Adrenal gland (tissue), 12 donors: Measurements from ENCODE around the gene PPP1R14D. TPM values are rescaled to one million over a fixed set of nuclear protein-coding genes. Genes with fewer than 3 reads are reported as not detected.
A peak's percentile ranks its signal among the peaks of the same experiment; 100 is the strongest.

ENCODE experiments used
- DNase-seq, 7 donors: peaks; one replicate each; pipeline ENCODE4 v3.0.0-alpha.2; 2019 to 2020
- H3K27ac ChIP-seq, 5 donors: fragments of 200-600 bp; sonication (generic) in 4 of 5; 1 replicate in 3 of 5; 2 replicates in 2 of 5; pipeline versions ENCODE4 v1.5.1 to v1.8.0; 2016 to 2020; ENCODE audit warnings: mild to moderate bottlenecking in 1 of 5
- H3K27me3 ChIP-seq: fragments of 200-600 bp; 2 replicates; pipeline ENCODE4 v1.8.0; 2021
- H3K36me3 ChIP-seq, 2 donors: fragments of 200-600 bp; replicated peaks in 1 of 2; 1 replicate in 1 of 2; 2 replicates in 1 of 2; pipeline versions ENCODE4 v1.5.1 to v1.8.0; 2018 to 2022
- H3K4me1 ChIP-seq, 2 donors: fragments of 200-600 bp; replicated peaks in 1 of 2; 1 replicate in 1 of 2; 2 replicates in 1 of 2; pipeline versions ENCODE4 v1.5.1 to v1.8.0; 2018 to 2021
- H3K4me3 ChIP-seq, 4 donors: fragments of 200-600 bp; sonication (generic) in 3 of 4; one replicate each; pipeline ENCODE4 v1.5.1; 2016 to 2018
- H3K9me3 ChIP-seq, 3 donors: fragments of 200-600 bp; sonication (generic) in 1 of 3; replicated peaks in 1 of 3; 1 replicate in 2 of 3; 2 replicates in 1 of 3; pipeline versions ENCODE4 v1.5.1 to v1.8.0; 2016 to 2021
- CTCF ChIP-seq, 6 experiments: fragments of 450-650 bp in 4 of 6; fragments of 200-600 bp in 2 of 6; sonication (generic) in 1 of 6; IDR thresholded peaks; 1 replicate in 5 of 6; 2 replicates in 1 of 6; pipeline versions ENCODE4 v1.5.1 to v1.8.0; 2016 to 2021; ENCODE audit warnings: antibody characterized with exemption in 6 of 6, mild to moderate bottlenecking in 2 of 6, moderate library complexity in 1 of 6
- POLR2A ChIP-seq, 2 donors: fragments of 450-650 bp; IDR thresholded peaks; one replicate each; pipeline ENCODE4 v1.6.1; 2017; ENCODE audit warnings: antibody characterized with exemption in 2 of 2, mild to moderate bottlenecking in 2 of 2, moderate library complexity in 1 of 2
- WGBS, 4 donors: extraction: QIAGEN DNeasy Blood & Tissue Kit in 2 of 4; methylation state at CpG; one replicate each; pipeline versions ENCODE4 v1.1.5 to v1.1.7; 2013 to 2017; 5-methylcytosine and 5-hydroxymethylcytosine counted together
- intact Hi-C, 2 donors: fragments of 100-400 bp; cut with DNase I; formaldehyde crosslinking; loops; one replicate each; pipeline versions ENCODE4 v1.14.1 to v1.15.0; 2022 to 2023
- polyA plus RNA-seq, 3 donors: library from polyadenylated mRNA; stranded (reverse); fragments of 200-250 nt in 2 of 3; fragments of 350-450 nt in 1 of 3; fragmentation: Illumina TruSeq in 1 of 3; extraction: RNeasy Lipid Tissue Mini Kit (QIAGEN cat#74804) in 1 of 3; gene quantifications; one replicate each; pipeline ENCODE4 v1.2.3, GENCODE V29; 2013 to 2014
- total RNA-seq, 9 donors: library from RNA; depleted of rRNA in 4 of 9; stranded (reverse); fragments of >200 nt in 4 of 9; fragments of 120-200 nt in 1 of 9; fragmentation: NEBNext Ultra II Directional in 1 of 9; extraction: Animal tissue kit (Norgen Biotek cat#: 25700) in 1 of 9; gene quantifications; one replicate each; pipeline versions ENCODE4 v1.1.0 to v1.2.4, GENCODE V29; 2013 to 2023
- donor health status: healthy with polysubstance abuse.
- donor health status: Bipolar disorder and iron deficiency.
- donor health status: DM: yes; HTN: yes; CAD: no.
- donor health status: DM: no; HTN: no; CAD: no.
- donor health status: DM: no; HTN: no; CAD: no.
- donor health status: DM: yes; HTN: yes; CAD: no.

PPP1R14D gene
- total and polyA plus RNA-seq, 12 donors = not detected

- WGBS, 4 donors = 79 to 97% (median 96%) methylated on average over 3 of the region's 3 CpGs
- no peak overlapping the region for H3K27ac ChIP-seq
- H3K27me3 ChIP-seq = no peaks in the 10 kb centered on the region
- H3K4me1 ChIP-seq = peaks cover 4 to 38% of the 10 kb centered on the region in 2 donors
- no peak for TF ChIP-seq CTCF (IDR thresholded peaks at IDR 0.05)
- DNase-seq = no peak
- H3K36me3 ChIP-seq = no peaks in the 10 kb centered on the region
- no peaks in the 10 kb centered on the region for H3K9me3 ChIP-seq
- no peak overlapping the region for H3K4me3 ChIP-seq
- intact Hi-C loops = no loop called here
Measured at GRCh38 chr15:40792394-40792793, 36.1 kb downstream of the PPP1R14D start.

GRCh38 chr15:40790718-40791117 is 37.8 kb downstream of the PPP1R14D start:
- intact Hi-C loops = no loop called here
- Histone ChIP-seq H3K4me1 (peaks cover 4 to 27% of the 10 kb centered on the region in 2 donors), H3K9me3 (no peaks in the 10 kb centered on the region), H3K27me3 (no peaks in the 10 kb centered on the region), H3K4me3 (no peak overlapping the region), H3K27ac (peak overlapping the region in 3 of 5 donors; percentile 53 to 63 (median 53)), H3K36me3 (no peaks in the 10 kb centered on the region)
- TF ChIP-seq POLR2A (IDR thresholded peaks at IDR 0.05) (no peak), CTCF (IDR thresholded peaks at IDR 0.05) (no peak)
- WGBS, 4 donors = 44 to 55% (median 51%) methylated on average over 3 of the region's 3 CpGs
- peak in 2 of 7 donors; percentile 35 to 53 for DNase-seq

- H3K27ac ChIP-seq = peak overlapping the region in 3 of 5 donors; percentile 26 to 53 (median 53)
- H3K4me1 ChIP-seq = peaks cover 4 to 26% of the 10 kb centered on the region in 2 donors
- H3K4me3 ChIP-seq = no peak overlapping the region
- no peak for TF ChIP-seq POLR2A (IDR thresholded peaks at IDR 0.05)
- TF ChIP-seq CTCF (IDR thresholded peaks at IDR 0.05) = no peak
- no peaks in the 10 kb centered on the region for H3K36me3 ChIP-seq
- no peaks in the 10 kb centered on the region for H3K27me3 ChIP-seq
- WGBS, 4 donors = 94 to 98% (median 97%) methylated on average over 8 of the region's 8 CpGs
- DNase-seq = no peak
- no peaks in the 10 kb centered on the region for H3K9me3 ChIP-seq
- intact Hi-C loops = loop anchor here in 1 of 2 donors (10.0 kb wide), 1 partner anchor 105 kb away; the partner anchor contains the start of gene VPS18
Measured at GRCh38 chr15:40789999-40790398, 38.5 kb downstream of the PPP1R14D start.

- DNase-seq = no peak
- Histone ChIP-seq H3K27me3 (no peaks in the 10 kb centered on the region), H3K36me3 (no peaks in the 10 kb centered on the region), H3K9me3 (no peaks in the 10 kb centered on the region), H3K27ac (no peak overlapping the region), H3K4me3 (no peak overlapping the region), H3K4me1 (peaks cover 4 to 25% of the 10 kb centered on the region in 2 donors)
- intact Hi-C loops = loop anchor here in 1 of 2 donors (10.0 kb wide), 1 partner anchor 106 kb away; the partner anchor contains the start of gene VPS18
- WGBS, 4 donors = 79 to 90% (median 83%) methylated on average over 5 of the region's 5 CpGs
- no peak for TF ChIP-seq CTCF (IDR thresholded peaks at IDR 0.05)
- no peak for TF ChIP-seq POLR2A (IDR thresholded peaks at IDR 0.05)
Measured at GRCh38 chr15:40789119-40789518, 39.4 kb downstream of the PPP1R14D start.
